B cell (primary cell): ENCODE data around the gene RABAC1. TPM values are rescaled to one million over a fixed set of nuclear protein-coding genes. Genes with fewer than 3 reads are reported as not detected.
A peak's percentile ranks its signal among the peaks of the same experiment; 100 is the strongest.

Experiments
- ATAC-seq: fragments of 200-7000 bp; cut with Tn5 transposase; one replicate; pipeline ENCODE4 v1.10.0; 2021; ENCODE audit warnings: low read depth, mild to moderate bottlenecking, moderate number of reproducible peaks, moderate library complexity
- CTCF ChIA-PET: fragments of 350-600 bp; sonication (Branson Sonifier 250); formaldehyde crosslinking; loops from one replicate; lab custom pipeline; 2021; ENCODE audit warnings: antibody characterized with exemption, inconsistent platforms; lab: Charles Lee
- POLR2A ChIA-PET: fragments of 350-600 bp; sonication (Branson Sonifier 250); formaldehyde crosslinking; loops from one replicate; lab custom pipeline; 2021; ENCODE audit warnings: antibody characterized with exemption; lab: Charles Lee
- DNase-seq: peaks from one replicate; pipeline ENCODE4 v3.0.0; 2013
- H2AFZ ChIP-seq: 2 replicates; pipeline ENCODE4 v1.6.1; 2012; ENCODE audit warnings: mild to moderate bottlenecking, low read depth, low read length; ENCODE audit not compliant: insufficient read depth, poor library complexity, severe bottlenecking
- H3K27ac ChIP-seq, 2 donors: 1 replicate in 1 of 2; 2 replicates in 1 of 2; pipeline ENCODE4 v1.5.1; 2012 to 2013; ENCODE audit warnings: low read length in 2 of 2, mild to moderate bottlenecking in 2 of 2, moderate library complexity in 1 of 2
- H3K27me3 ChIP-seq, 4 experiments: fragments of 200-600 bp in 1 of 4; sonication (generic) in 1 of 4; replicated peaks in 1 of 4; 1 replicate in 2 of 4; 2 replicates in 2 of 4; pipeline versions ENCODE4 v1.6.1 to v1.7.0; 2013 to 2016; ENCODE audit warnings: low read length in 3 of 4, mild to moderate bottlenecking in 2 of 4, mixed read lengths in 1 of 4, moderate library complexity in 1 of 4; ENCODE audit not compliant: insufficient read depth in 4 of 4, control insufficient read depth in 3 of 4; ENCODE audit errors: control extremely low read depth in 1 of 4
- H3K36me3 ChIP-seq, 2 experiments: replicated peaks in 1 of 2; 1 replicate in 1 of 2; 2 replicates in 1 of 2; pipeline versions ENCODE4 v1.6.1 to v1.7.1; 2013; ENCODE audit warnings: low read length in 1 of 2; ENCODE audit not compliant: insufficient read depth in 2 of 2, control insufficient read depth in 1 of 2; ENCODE audit errors: control extremely low read depth in 1 of 2, extremely low read depth in 1 of 2
- H3K4me1 ChIP-seq, 2 donors: fragments of 200-600 bp in 1 of 2; sonication (generic) in 1 of 2; 1 replicate in 1 of 2; 2 replicates in 1 of 2; pipeline versions ENCODE4 v1.5.1 to v1.6.1; 2013 to 2017; ENCODE audit warnings: low read length in 2 of 2; ENCODE audit not compliant: control insufficient read depth in 2 of 2, insufficient read depth in 2 of 2
- H3K4me2 ChIP-seq: replicated peaks from 2 replicates; pipeline ENCODE3; 2012; ENCODE audit warnings: mild to moderate bottlenecking, low read depth, low read length; ENCODE audit not compliant: poor library complexity, severe bottlenecking
- H3K4me3 ChIP-seq, 5 experiments: fragments of 200-600 bp in 1 of 5; sonication (generic) in 1 of 5; 1 replicate in 3 of 5; 2 replicates in 2 of 5; pipeline versions ENCODE4 v1.5.1 to v1.7.0; 2011 to 2016; ENCODE audit warnings: low read length in 4 of 5, mild to moderate bottlenecking in 4 of 5, low read depth in 2 of 5, control low read depth in 1 of 5, moderate library complexity in 1 of 5; ENCODE audit not compliant: insufficient read depth in 1 of 5; ENCODE audit errors: control extremely low read depth in 1 of 5, extremely low read depth in 1 of 5
- H3K79me2 ChIP-seq: fragments of 200-600 bp; sonication (generic); one replicate; pipeline ENCODE4 v1.6.0; 2016; ENCODE audit warnings: low read length; ENCODE audit not compliant: control insufficient read depth, insufficient read depth
- H3K9ac ChIP-seq: fragments of 200-600 bp; sonication (generic); 2 replicates; pipeline ENCODE4 v1.6.1; 2017; ENCODE audit warnings: mild to moderate bottlenecking, low read length, moderate library complexity
- H3K9me3 ChIP-seq, 3 donors: one replicate each; pipeline versions ENCODE4 v1.6.1 to v1.7.1; 2013; ENCODE audit warnings: low read length in 2 of 3; ENCODE audit not compliant: control insufficient read depth in 2 of 3, insufficient read depth in 1 of 3; ENCODE audit errors: control extremely low read depth in 1 of 3
- H4K20me1 ChIP-seq: 2 replicates; pipeline ENCODE4 v1.6.0; 2012; ENCODE audit warnings: mild to moderate bottlenecking, low read length; ENCODE audit not compliant: insufficient read depth, control insufficient read depth, poor library complexity, severe bottlenecking
- H3K27ac Mint-ChIP-seq: one replicate; pipeline ENCODE4 v1.8.0; 2021; ENCODE audit warnings: mixed read lengths
- H3K27me3 Mint-ChIP-seq: one replicate; pipeline ENCODE4 v1.8.0; 2021; ENCODE audit warnings: mixed read lengths
- H3K4me1 Mint-ChIP-seq: one replicate; pipeline ENCODE4 v1.8.0; 2021; ENCODE audit warnings: mixed read lengths
- H3K4me3 Mint-ChIP-seq: one replicate; pipeline ENCODE4 v1.8.0; 2021; ENCODE audit warnings: mixed read lengths
- H3K9me3 Mint-ChIP-seq: one replicate; pipeline ENCODE4 v1.8.0; 2022; ENCODE audit warnings: mixed read lengths; ENCODE audit not compliant: insufficient read depth
- CTCF ChIP-seq: fragments of 200-600 bp; IDR thresholded peaks from one replicate; pipeline ENCODE4 v1.8.0; 2022; ENCODE audit warnings: antibody characterized with exemption, mild to moderate bottlenecking
- EZH2 ChIP-seq: IDR thresholded peaks from 2 replicates; pipeline ENCODE4 v1.6.1; 2012; ENCODE audit warnings: borderline replicate concordance, low read depth, mild to moderate bottlenecking, moderate library complexity, low read length; ENCODE audit not compliant: insufficient read depth, poor library complexity, severe bottlenecking
- WGBS: methylation state at CpG from one replicate; pipeline ENCODE4 v1.1.5; 2013; ENCODE audit warnings: missing lambda C conversion rate; ENCODE audit not compliant: insufficient coverage; 5-methylcytosine and 5-hydroxymethylcytosine counted together
- intact Hi-C: fragments of 100-400 bp; cut with micrococcal nuclease; formaldehyde crosslinking; loops from one replicate; pipeline ENCODE4 v1.10.0; 2022
- polyA plus RNA-seq: library from polyadenylated mRNA; depleted of rRNA; stranded (reverse); fragments of >200 nt; gene quantifications from 2 replicates; pipeline ENCODE4 v1.2.3, GENCODE V29; 2012
- total RNA-seq, 2 donors: library from RNA; stranded (reverse); fragments of 120-200 nt in 1 of 2; gene quantifications; 1 replicate in 1 of 2; 2 replicates in 1 of 2; pipeline versions ENCODE4 v1.2.3 to v1.2.4, GENCODE V29; 2013 to 2022

RABAC1 gene
- total and polyA plus RNA-seq, 2 donors (not counting 1 experiment from before 2014, with no cell fraction given) = 146 to 190 TPM

GRCh38 chr19:41940731-41941409 lies 18.3 kb downstream of the RABAC1 start:
- Mint-ChIP-seq H3K9me3 (no peaks in the 10 kb centered on the region), H3K27ac (peak overlapping the region; percentile 95), H3K27me3 (no peaks in the 10 kb centered on the region), H3K4me1 (peaks cover 60% of the 10 kb centered on the region), H3K4me3 (peak overlapping the region; percentile 92)
- Histone ChIP-seq H3K4me1 (peaks cover 50 to 74% of the 10 kb centered on the region in 2 donors), H3K79me2 (no peaks in the 10 kb centered on the region), H3K36me3 (no peaks in the 10 kb centered on the region), H4K20me1 (no peaks in the 10 kb centered on the region), H3K9ac (peak overlapping the region; percentile 91), H2AFZ (no peak overlapping the region), H3K4me3 (peak overlapping the region in 4 of 5 experiments; percentile 52 to 88 (median 70)), H3K27me3 (no peaks in the 10 kb centered on the region), H3K4me2 (peak overlapping the region; percentile 100), H3K9me3 (no peaks in the 10 kb centered on the region), H3K27ac (peak overlapping the region; percentile 86 to 91)
- TF ChIP-seq EZH2 (no peak), CTCF (peak; percentile 8)
- CTCF ChIA-PET = interaction anchor here (1.0 to 14.8 kb wide), 5 partner anchors 10 to 81 kb away, joined by 3 to 331 read pairs (median 18); partner anchors contain the start of genes CD79A and RPS19
- POLR2A ChIA-PET = interaction anchor here (1.1 to 2.3 kb wide), 3 partner anchors 11 to 68 kb away, joined by 4 to 8 read pairs (median 5); no protein-coding TSS in a partner anchor
- intact Hi-C loops = no loop called here
- ATAC-seq (no peak), DNase-seq (peak; percentile 64)
- WGBS = 7% methylated on average over 52 of the region's 53 CpGs
